Stimulated activated naive CD8-positive, alpha-beta T cell treated with anti-CD3 and anti-CD28 coated beads, Interleukin-15, Interleukin-2, amounts not matched to agents 100 U/mL and 50 U/mL, for 24 hours (primary cell): ENCODE results near the gene DEFB124.

Experiments used
- ATAC-seq: fragments of 150-1000 bp; cut with Tn5 transposase; one replicate; pipeline ENCODE4 v1.10.0; 2021
- DNase-seq: peaks from one replicate; pipeline ENCODE4 v3.0.0; 2021

The DEFB124 gene

GRCh38 chr20:31425797-31426196, 49.1 kb downstream of the DEFB124 start:
- ATAC-seq (no peak), DNase-seq (no peak)

- DNase-seq (no peak), ATAC-seq (no peak)
These were observed 56.6 kb downstream of the DEFB124 start for GRCh38 chr20:31418307-31418706.

GRCh38 chr20:31415653-31416052, 59.3 kb downstream of the DEFB124 start:
- DNase-seq (no peak), ATAC-seq (no peak)
